8988T (cell line): Measurements from ENCODE around the gene UBQLN1.
A peak's percentile ranks its signal among the peaks of the same experiment; 100 is the strongest.

Experiments
- DNase-seq: peaks from one replicate; pipeline ENCODE4 v3.0.0; 2011

The UBQLN1 gene

DNA sequence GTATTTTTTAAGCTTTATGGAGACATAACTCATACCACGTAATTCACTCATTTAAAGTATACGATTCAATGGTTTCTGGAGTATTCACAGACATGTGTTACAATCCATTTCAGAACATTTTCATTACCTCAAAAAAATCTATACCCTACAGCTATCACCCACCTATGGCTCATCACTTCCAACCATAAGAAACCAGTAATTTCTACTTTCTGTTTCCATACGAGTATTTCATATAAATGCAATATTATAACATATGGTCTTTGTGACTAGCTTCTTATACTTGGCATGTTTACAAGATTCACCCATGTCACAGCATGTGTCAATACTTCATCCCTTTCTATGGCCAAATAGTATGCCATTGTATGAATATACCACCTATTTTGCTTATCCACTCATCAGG is 18.8 kb downstream of the UBQLN1 start:
- DNase-seq: no peak

DNA sequence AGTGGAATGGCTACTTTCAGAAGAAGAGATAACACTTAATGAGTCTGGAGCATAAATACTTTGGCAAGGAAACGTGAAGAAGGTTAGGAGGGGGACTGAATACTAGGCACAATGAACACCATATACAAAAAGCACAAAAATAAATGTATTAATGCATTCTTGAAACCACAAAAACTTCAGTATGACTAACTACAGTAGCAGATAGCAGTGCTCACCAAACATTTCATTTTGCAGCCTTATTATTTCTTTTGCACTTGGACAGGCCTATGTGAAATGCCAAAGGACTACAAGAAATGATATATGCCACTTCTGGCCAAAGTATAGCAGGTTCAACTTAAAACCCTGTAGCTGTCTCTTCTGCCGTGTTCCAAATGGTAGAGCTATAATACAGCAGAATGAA is 26.3 kb downstream of the UBQLN1 start:
- DNase-seq: no peak

DNA sequence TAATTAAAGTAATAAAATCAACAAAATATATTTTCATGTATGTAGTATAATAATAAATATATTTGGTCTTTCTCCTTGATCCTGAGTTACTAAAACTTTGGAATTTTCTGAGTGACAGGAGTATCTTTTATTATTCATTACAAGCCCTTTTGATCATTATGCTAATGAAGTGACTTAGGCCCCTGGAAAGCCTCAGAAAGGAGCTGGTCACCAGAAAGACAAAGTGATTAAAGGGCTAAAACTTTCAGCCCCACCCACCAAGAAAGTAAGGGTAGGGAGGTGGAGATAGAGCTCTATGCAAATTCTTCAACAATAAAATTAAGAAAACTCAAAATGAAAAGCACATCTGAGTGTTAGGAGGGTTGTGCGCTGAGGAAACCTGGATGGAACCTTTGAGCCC is 27.5 kb downstream of the UBQLN1 start:
- no peak for DNase-seq

DNA sequence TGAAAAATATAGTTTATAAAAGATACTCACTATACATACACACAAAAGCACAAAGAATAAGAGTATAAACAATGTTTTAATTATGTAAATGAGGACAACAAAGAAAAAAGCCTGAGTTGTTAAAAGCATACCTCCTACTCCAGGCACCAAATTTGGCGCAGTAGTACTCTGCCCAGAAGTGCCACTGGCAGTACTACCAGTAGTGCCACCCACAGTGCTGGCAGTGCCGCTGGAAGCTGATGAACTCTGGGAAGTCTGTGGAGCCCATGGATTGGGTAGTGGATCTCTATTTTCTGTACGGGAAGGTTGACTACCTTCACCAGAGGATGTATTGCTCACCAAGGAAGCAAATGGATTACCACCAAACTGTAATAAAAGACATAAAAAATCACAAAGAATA is 30.2 kb downstream of the UBQLN1 start:
- no peak for DNase-seq

DNA sequence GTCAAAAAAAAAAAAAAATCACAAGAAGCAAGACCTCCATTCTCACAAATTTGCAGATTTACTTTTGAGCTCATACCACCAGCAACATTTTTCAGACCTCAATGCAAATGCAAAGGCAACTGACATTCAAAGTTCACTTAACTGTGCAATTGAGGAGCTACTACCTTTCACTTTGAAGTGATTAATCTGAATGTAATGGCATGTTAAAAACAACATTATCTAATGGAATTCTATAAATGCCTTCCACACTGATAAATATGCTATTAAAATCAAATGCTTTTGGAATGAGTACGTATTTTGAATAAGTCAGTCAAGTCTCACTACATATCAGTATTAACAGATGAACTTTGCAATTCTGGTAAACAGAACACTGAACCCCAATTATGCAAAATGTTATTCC is 32.3 kb downstream of the UBQLN1 start:
- DNase-seq: no peak

DNA sequence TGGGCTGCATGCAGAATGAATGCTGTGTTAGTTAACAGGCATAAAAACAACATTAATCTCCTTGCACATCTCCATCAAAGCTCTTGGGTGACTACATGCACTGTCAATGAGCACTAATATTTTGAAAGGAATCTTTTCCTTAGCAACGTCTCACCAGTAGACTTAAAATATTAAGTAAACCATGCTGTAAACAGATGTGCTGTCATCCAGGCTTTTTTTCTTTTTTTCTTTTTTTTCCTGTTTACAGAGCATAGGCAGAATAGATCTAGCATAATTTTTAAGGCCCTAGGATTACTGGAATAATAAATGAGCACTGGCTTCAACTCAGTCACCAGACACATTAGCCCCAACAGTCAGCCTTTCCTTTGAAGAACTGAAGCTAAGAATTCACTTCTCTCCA is 36.3 kb downstream of the UBQLN1 start:
- DNase-seq: no peak

DNA sequence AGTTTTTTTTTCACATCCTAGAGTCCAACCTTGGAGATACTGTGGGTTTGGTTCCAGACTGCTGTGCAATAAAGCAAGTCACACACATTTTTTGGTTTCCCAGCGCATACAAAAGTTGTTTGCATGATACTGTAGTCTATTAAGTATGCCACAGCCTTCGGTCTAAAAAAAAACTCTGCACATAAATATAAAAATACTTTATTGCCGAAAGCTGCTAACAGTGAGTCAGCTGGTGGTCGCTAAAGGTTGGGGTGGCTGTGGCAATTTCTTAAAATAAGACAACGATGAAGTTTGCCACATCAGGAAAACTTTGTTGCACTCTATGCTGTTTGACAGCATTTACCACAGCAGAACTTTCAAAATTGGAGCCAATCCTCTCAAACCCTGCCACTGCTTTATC is 37.4 kb downstream of the UBQLN1 start:
- no peak for DNase-seq

DNA sequence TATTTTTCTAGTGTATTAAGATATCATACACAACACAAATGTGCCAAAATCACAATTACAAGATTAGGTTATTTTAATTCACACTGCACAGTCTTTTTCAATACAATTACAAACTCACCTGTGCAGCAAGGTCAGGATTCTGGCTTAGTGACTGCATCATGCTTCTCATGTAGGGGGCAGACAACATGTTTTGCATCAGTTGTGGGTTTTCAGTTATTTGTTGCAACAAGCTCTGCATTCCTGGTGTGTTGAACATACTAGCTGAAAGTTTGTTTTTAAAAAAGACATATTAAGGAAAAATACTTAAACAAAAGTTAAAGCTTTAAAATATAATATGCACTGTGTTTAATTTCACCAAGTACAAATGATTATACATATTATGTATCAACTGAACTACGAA is 38.7 kb downstream of the UBQLN1 start:
- DNase-seq: no peak

DNA sequence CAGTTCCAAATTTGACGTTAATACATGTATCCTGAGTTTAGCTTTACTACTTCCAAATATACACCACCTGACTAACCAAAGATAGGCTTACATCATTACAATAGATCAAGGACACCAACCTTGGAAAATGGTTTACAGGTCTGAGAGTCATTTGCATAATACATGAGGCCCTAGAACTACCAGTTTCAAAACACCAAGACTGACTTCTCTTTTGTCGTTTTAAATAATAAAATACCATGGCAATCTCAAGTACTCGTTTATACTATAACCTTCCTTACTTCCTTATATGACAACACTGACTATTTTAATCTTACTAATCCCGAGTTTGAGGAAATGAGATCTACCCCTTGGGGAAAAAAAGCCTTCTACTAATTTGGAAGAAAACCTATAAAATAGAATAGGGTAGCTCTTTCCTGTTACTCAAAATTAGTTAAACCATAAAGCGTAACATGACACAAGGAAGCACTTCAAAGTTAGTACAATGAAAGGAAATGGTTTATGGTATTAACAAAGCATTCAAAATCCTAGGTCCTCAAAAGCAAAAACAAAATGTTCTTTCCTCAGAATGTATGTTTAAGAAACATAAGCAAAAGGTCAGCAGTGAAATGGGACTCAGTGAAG is 42.1 kb downstream of the UBQLN1 start:
- no peak for DNase-seq

DNA sequence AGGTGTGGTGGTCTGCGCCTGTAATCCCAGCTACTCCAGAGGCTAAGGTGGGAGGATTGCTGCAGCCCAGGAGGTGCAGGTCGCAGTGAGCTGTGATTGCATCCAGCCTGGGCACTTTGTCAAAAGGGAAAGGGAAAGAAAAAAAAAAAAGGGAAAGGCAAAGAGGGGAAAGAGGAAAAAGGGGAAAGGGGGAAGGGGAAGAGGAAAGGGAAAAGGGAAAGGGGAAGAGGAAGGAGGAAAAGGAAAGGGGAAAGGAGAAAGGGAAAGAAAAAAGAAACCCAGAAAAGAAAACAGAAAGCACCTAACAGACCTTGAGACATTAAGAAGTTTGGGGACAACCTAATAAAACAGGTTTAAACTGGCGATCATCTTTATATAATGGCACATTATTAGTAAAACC is 44.8 kb downstream of the UBQLN1 start:
- DNase-seq: no peak

DNA sequence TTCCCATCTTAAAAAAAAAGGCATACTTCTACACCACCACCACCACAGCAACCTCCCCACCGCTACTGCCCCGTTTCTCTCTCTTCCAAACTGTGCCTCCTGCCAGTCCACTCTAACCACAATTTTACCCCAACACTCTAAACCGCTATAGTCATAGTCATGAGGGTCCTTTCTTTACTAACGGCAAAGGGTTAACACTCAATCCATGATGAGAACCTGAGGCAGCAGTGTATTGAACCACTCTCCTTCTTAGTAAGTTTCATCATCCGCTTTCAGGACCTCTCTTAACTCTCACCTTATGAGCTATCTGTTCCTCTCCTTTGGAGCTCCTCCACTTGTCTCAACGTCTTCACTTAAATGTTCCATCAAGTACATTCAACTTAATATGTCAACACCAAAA is 50.8 kb downstream of the UBQLN1 start:
- no peak for DNase-seq

DNA sequence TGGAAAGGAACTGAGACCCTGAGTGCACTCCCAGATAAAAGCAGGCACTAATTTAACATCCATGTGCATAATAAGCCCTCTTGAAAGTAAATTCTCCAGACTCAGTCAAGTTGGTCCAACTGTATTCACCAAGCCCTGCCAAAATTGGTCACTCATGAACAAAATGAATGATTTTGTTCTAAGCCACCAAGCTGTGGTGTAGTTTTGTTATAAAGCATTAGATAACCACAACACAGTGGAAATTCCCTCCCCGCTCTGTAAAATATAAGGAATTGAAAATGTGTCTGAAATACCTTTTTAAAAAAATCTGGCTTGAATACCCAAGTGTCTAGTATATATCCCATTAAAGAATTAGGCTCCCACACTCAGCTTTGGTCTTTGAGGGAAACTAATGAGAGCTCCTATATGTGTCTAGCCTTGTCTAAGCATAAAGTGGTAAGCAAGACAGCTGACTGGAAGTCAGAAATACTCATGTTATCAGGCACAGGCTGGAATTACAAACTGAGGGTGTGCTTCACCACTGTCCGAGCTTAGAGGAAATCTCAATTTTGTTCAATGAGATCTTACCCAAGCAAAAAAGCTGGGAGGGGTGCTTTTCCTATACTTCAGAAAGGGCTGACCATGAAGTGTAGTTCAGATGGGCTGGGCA is 51.6 kb downstream of the UBQLN1 start:
- DNase-seq: no peak

DNA sequence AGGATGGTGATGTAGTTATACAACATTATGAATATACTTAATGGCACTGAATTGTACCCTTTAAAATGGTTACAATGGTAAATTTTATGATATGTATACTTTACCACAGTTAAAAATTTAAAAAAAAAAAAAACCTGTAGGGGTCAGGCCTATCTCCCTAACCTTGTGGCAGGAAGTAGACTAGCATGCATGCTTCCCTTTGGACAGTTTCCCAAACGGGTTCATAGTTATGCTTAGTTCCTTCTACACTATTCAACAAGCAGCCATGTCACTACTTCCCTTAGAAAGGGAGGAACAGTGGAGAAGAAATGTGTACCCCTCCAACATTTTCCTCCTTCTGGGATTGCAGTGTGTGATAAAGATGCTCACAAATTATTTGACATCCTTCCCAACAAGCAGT is 52.3 kb downstream of the UBQLN1 start:
- no peak for DNase-seq

DNA sequence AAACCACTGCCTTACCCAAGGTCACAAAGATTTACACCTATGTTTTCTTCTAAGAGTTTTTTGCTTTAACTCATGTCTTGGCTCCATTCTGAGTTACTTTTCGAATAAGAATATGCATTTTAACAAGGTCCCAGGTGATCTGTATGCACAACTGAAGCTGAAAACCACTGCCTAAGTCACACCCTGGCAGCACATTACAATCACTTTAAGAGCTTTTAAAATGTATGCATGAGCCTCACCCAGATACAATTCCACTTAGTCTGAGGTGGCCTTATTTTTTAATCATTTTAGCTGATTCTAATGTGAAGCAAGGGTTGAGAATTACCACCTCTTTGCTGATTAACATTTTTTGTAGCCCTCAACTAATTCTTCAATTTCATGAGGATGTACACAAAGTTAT is 55.3 kb downstream of the UBQLN1 start:
- DNase-seq: no peak

DNA sequence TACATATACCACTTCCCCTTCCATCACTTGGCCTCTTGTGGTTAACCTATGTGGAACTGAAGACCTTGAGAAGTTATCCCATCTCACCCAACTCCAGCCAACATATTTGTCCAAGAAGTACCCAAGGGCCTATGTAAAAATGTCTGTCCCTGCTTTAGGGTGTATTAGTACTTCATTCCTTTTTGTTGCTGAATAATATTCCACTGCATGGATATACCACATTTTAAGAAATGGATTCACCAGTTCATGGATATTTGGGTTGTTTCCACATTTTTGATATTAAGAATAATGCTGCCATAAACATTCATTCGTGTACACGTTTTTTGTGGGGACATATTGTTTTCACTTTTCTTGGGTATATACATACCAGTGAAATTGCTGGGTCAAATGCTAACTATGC is 56.2 kb downstream of the UBQLN1 start:
- DNase-seq: no peak

DNA sequence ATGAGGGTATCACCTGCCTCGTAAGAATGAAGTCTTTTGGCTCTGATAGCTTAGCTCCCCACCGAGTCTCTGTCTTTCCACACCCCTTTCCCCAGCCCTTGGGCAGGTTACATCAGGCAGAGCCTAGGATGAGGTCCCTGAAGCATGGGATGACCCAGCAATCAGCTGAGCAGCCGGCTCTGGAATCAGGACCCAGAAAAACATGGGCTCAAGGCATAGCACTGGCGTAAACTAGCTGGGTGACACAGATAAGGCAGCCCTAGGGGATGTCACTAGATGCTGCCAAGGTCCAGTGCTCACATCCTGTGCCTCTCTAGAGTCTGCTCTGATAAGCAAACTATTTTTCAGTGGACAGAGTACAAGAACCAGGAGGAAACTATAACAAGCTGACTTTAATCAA is 58.2 kb downstream of the UBQLN1 start:
- no peak for DNase-seq

DNA sequence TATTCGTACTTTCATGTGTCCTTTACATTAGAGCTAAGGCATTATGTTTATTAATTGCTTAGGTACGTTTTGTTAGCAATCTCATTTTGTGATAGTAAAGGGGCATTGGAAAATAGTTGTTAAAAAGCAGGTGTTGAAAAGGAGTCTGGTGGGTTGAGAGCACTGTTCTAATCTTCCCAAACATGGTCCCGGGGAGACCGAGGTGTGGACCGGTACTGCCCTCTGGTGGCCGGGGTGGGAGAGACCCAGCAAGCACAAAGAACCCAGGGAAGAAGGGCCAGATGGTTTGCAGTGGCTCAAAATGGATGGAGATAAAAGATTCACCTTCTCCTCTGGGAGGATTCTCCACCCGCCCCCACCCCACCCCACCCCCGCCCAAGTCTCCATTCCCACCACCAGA is 58.7 kb downstream of the UBQLN1 start:
- DNase-seq: peak; percentile 34

DNA sequence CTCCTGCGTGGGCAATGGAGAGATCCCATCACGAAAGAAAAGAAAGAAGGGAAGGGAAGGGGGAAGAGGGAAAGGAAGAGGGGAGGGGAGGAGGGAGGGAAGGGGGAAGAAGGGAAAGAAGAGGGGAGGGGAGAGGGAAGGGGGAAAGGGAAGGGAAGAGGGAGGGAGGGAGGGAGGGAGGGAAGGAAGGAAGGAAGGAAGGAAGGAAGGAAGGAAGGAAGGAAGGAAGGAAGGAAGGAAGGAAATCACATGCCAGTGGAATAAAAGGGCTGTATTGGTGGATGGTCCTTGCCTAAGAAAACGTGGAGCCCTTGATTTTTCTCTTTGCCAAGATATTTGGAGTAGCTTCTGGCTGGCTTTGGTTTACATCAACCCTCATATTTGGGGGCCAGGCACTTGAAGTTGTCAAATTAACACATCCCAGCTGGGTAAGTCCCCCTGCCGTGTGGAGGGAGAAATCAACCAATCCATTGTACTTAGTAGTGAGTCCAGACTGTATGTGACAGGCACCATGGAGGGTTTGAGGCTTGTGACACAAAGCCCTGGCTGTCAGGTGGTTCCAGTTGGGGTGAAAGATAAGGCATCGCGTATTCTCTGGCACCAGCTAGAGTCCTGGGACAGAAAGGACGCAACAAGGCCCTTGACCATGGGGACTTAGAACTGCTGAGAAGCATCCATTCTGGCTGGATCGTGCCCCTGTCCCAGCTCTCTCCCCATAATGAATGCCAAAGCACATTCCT is 61.1 kb downstream of the UBQLN1 start:
- no peak for DNase-seq

DNA sequence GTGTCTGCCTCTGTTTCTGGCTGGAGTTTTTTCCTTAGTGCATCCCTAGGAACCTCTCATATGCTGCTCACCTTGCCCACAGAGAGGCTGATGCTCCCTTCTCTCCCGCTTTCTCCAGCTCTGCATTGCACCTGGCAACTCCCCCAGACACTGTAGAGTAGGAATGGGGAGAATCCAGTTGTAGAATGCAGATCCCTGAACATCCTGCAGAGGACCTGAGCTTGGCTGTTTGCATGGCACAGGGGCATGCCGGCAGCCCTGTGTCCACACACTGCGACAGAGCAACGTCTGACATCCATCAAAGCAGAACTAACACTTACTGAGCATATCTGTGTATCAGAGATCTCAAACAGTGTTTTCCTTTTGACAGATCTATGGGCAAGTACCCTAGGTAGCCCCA is 65.0 kb downstream of the UBQLN1 start:
- no peak for DNase-seq

DNA sequence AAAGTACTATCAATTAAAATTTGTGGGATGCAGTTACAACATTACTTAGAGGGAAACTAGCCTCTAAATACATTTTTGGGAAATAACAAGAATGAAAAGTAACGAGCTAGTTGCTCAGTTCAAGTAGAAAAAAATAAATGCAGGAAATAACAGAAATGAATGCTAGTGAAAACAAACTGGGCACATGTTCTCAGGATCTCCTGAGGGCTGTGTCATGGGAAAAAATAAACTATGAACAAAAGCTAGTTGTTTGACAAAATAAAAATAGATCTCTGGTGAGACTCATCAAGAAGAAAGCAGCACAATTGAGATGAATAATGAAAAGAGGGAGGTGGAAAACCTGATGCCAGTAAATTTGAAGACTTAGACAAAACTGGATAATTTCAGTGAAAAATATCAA is 68.5 kb downstream of the UBQLN1 start:
- DNase-seq: no peak

DNA sequence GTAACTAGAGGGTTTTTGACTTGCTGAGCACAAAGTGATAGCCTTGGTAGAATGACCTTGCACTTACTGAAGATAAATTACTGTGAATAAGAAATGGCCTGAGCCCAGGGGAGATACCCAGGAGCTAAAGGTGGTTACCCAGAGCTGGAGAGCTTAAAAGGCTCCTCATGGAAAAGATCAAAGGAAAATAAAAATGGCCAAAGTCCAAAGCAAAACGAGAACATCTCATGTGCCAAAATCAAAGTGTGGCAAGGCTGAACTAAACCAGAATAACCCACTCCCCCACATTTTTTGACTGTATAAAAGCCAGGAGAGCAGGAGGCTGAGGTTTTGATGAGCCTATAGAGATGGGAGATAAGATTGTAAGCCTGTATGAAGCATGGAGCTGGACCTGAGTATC is 70.4 kb downstream of the UBQLN1 start:
- no peak for DNase-seq

DNA sequence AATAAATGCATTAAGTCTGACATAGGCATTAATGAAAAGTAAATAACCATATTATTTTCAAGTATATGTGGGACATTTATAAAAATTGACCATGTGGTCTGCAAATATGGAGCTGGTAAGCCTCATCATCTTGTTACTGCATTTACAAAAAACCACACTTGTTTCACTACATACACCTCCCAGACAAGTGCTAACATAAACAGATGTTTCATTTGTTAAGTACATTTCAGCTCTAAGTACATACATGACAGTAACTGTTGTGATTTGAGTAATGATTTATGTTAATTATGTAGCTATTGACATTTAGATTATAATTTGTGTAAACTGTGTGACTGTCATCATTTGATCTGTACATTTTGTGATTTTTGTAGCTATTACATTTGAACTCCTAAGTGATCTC is 70.9 kb downstream of the UBQLN1 start:
- DNase-seq: no peak

DNA sequence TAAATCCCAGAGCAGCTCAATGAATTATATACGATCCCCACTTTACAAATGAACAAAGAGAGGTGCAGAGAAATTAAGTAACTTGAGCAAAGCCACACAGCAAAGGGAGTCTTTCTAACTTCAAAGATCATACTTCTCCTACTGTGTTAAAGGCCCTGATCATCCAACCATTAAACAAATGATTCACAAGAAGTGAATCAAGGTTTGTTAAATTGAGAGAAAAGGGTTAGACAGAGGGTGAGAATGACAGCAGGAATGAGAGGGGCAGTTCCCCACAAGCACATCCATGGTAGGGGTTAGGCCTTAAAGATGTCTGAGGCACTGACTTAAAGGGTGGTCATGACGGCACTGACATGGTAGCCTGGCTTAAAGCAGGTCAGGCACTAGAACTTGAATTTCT is 74.1 kb downstream of the UBQLN1 start:
- no peak for DNase-seq

DNA sequence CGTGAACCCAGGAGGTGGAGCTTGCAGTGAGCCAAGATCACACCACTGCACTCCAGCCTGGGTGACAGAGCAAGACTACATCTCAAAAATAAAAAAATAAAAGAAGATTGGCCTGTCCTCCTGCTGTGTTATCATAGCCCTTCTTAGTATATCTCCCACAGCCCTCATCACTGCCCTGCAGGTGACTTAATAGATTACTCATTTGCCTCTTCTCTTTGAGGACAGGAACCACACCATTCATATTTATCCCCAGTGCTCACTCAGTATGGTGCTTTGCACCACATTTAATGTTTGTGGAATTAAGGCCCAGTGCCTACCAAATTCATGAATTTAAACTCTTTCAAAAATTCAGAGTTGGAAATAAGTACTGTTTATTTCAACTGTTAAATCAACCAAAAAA is 74.5 kb downstream of the UBQLN1 start:
- DNase-seq: no peak
